ENCODE results near the gene PCSK6.

GRCh38 chr15:101294731-101295606 is 194.5 kb downstream of the PCSK6 start, which contains the start of gene SNRPA1:
- TF ChIP-seq, protein P1, sequence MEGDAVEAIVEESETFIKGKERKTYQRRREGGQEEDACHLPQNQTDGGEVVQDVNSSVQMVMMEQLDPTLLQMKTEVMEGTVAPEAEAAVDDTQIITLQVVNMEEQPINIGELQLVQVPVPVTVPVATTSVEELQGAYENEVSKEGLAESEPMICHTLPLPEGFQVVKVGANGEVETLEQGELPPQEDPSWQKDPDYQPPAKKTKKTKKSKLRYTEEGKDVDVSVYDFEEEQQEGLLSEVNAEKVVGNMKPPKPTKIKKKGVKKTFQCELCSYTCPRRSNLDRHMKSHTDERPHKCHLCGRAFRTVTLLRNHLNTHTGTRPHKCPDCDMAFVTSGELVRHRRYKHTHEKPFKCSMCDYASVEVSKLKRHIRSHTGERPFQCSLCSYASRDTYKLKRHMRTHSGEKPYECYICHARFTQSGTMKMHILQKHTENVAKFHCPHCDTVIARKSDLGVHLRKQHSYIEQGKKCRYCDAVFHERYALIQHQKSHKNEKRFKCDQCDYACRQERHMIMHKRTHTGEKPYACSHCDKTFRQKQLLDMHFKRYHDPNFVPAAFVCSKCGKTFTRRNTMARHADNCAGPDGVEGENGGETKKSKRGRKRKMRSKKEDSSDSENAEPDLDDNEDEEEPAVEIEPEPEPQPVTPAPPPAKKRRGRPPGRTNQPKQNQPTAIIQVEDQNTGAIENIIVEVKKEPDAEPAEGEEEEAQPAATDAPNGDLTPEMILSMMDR (conservative IDR thresholded peaks at IDR 0.05), result no peak
- no peak for TF ChIP-seq EZH2 (IDR thresholded peaks at IDR 0.05; ENCODE audit: low read depth)
